CD4-positive, alpha-beta T cell treated with Interleukin-17A for 4 hours (primary cell): Measurements from ENCODE around the gene RPS25.
"Not testable (repeated sequence)": the region's sequence is repeated elsewhere in the genome, so short reads cannot be mapped to it uniquely, and the experiment has no call there.

Experiments used
- DNase-seq: peaks from one replicate; pipeline ENCODE4 v3.0.0-alpha.2; 2020; ENCODE audit warnings: mixed read lengths

Gene RPS25

DNA sequence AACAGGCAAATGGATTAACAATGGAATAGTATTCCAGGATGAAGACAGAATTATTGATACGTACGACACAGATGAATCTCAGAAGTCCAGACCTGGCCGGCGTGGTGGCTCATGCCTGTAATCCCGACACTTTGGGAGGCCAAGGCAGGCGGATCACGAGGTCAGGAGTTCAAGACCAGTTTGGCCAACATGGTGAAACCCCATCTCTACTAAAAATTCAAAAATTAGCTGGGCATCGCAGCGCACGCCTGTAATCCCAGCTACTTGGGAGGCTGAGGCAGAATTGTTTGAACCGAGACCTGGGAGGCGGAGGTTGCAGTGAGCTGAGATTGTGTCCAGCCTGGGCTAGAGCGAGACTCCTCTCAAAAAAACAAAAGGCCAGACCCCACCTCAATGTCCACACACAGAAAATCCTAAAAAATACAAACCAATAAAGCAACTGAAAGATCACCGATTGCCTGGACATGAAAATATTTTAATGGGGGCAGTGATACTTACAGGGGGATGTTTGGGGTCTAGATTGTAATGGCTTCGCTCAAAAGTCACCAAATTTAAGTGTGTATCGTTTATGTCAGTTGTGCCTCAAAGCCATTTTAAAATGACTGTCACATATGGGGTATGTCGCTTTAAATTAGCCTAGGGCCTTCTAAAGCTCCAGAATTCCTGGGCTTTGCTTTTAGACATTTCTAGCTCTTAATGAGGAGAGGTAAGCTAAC, 3.8 kb downstream of the RPS25 start:
- no peak for DNase-seq

DNA sequence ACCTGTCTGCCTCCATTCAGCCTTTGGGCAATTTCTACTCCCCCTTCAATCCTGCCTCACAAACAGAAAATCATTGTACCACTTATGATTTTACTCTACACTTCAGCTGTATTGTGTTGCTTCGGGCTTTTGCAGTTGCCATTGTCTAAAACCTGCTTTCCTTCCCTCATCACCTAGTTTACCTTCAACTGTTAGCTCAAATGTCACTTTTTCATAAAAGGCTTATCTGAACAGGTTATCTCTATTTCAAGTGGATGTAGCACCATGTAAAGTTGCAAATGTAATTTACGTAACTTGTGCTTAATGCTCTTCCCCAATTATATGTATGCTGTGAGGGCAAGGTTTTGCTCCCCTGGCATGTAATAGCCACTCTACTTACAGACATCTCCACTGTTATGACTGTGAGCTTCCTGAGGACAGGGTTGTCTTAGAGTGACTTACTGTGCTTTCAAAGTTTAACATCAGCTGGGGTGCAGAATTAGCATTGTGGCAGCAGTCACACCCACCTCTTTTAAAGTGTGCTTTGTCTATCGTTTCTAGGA, 5.4 kb downstream of the RPS25 start:
- no peak for DNase-seq

DNA sequence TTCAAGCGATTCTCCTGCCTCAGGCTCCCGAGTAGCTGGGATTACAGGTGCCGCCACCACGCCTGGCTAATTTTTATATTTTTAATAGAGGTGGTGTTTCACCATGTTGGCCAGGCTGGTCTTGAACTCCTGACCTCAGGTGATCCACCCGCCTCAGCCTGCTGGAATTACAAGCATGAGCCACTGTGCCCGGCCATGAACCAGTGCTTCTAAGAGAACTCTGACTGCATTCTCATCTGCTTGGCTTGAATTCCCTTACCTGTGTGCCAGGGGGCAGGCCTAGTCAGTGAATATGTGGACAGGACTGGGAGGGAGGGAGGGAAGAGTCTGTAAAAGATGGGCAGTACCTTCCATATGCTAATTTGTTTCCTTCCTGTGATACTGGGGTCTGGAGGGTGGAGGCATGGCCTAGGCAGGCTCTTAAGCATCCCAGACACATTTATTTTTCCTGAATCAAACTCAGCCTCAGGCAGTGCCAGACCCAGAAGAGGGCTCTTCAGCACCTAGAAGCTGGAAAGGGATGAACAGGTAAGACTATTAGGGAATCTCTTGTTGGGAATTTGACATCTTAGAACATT, 6.6 kb downstream of the RPS25 start:
- no peak for DNase-seq

DNA sequence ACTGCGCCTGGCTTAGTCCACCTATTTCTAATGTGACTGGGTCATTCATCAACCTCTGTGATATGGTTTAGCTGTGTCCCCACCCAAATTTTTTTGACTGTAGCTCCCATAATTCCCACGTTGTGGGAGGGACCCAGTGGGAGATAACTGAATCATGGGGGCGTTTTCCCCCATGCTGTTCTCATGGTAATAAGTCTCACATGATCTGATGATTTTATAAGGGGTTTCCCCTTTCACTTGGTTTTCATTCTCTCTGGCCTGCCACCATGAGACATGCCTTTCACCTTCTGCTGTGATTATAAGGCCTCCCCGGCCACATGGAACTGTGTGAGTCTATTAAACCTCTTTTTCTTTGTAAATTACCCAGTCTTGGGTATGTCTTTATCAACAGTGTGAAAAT, 11.5 kb downstream of the RPS25 start:
- DNase-seq, result no peak

DNA sequence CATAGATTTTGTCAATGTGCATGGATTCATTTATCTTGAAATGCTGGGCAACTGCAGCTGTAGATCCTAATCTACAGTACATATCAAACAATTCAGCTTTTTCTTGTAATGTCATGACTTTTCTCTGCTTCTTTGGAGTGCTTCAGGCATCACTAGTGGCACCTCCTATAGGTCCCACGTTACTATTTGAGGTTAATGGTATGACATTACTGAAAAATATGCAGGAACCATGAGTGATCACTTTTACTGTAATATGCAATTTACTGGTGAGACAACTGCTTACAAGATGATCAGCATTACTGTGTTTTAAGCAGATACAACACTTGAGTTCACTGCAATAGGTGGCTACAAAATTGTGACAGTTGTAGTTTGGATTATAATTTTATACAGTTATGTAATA, 17.2 kb downstream of the RPS25 start:
- DNase-seq, result no peak

DNA sequence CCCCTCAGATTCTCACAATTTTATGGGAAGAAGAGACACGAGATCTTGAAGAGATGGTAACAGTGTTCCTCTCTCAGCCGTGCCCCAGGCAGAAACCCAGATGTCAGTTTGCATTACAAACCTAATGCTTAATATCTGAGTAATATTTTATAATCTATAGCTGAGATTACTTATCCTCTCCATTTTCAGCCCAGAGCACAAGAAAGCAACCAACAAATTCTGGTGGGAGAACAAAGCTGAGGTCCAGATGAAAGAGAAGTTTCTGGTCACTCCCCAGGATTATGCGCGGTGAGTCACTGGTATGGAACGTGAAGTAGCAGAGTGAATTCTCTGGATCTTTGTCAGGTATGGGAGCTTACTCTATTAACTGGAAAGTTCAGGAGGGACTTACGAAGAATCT, 19.3 kb downstream of the RPS25 start:
- no peak for DNase-seq

DNA sequence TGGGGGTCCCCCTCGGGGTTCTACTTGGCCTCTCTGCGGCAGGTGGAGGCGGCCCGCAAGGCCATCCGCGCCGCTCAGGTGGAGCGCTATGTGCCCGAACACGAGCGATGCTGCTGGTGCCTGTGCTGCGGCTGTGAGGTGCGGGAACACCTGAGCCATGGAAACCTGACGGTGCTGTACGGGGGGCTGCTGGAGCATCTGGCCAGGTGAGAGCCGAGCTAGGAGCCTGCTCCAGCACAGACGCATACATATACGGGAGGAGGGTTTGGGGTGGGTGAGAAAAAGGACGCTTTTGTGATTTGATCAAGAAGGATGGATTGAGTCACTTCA, 19.8 kb downstream of the RPS25 start:
- no peak for DNase-seq

DNA sequence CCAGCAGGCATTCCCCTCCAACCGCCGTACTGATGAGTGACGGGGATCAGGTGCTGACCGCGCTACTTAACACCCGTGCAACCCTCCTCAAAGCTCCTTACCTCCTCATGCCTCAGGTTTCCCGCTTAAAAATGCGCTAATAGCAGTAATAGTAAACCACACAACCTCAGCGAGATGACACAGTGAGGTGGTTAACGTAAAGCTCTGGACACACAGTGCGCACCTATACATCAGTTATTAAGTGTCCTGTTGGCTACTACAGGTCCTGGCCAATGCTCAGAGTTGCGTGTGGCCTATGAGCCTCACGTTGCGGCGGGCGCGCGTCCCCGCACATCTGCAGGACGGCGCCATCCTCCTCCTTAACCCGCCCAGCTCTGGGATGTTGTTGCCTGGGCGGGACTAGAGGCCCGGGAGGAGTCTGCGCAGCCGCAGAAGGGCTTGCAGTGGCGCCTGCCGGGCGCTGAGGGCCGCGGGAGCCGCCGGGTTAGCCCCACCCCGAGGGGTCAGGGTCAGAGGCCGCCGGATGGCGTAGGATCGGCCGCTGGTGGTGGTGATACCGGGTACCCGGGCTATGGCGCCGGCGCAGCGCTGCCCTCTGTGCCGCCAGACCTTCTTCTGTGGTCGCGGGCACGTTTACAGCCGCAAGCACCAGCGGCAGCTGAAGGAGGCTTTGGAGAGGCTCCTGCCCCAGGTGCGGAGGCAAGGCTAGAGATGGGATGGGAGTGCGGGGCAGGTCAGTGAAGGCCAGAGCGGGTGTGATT, 20.3 kb downstream of the RPS25 start, which contains the start of gene CENATAC:
Gene CENATAC (plus strand): TSS at position 512 of the 761 bp plus-strand sequence. CDS start 60 bp downstream, at position 572.
- peak; percentile 98 for DNase-seq

DNA sequence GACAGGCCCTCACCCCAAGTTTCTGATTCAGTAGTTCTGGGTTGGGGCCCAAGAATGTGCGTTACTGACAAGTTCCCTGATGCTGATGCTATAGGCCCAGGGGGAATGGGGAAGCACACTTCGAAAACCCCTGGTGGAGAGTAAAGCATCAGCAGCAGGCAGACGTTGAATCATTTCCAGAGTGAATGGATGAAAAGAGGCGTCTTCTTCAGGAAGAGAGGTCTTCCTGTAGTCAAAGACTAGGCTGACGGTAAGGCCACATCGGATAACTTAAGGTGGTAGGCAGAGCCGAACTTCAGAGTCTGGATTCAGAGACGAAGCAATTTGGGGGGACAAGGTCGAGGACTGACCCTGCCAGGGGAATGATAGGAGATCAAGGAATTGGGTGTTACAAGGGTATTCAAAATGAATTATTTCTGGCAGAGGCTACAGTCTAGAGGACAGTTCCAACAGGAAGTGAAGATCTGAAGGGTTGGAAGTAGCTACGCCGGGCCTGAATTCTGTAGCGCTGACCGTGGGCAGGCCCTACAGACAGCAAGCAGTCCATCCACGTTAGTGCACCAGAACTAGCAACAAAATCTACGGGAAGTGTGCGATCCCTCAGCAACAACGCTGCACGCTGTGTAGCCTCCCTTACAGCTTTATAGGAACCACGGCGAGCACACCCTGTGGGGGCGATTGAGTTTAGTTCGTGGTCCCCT, 21.1 kb downstream of the RPS25 start:
- DNase-seq, result peak; percentile 32

DNA sequence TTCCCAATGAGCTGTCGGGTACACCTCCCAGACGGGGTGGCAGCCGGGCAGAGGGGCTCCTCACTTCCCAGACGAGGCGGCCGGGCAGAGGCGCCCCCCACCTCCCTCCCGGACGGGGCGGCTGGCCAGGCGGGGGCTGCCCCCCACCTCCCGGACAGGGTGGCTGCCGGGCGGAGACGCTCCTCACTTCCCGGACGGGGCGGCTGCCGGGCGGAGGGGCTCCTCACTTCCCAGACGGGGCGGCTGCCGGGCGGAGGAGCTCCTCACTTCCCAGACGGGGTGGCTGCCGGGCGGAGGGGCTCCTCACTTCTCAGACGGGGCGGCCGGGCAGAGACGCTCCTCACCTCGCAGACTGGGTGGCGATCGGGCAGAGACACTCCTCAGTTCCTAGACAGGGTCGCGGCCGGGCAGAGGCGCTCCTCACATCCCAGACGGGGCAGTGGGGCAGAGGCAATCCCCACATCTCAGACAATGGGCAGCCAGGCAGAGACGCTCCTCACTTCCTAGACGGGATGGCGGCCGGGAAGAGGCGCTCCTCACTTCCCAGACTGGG, 26.6 kb downstream of the RPS25 start:
- DNase-seq, result not testable (repeated sequence)

DNA sequence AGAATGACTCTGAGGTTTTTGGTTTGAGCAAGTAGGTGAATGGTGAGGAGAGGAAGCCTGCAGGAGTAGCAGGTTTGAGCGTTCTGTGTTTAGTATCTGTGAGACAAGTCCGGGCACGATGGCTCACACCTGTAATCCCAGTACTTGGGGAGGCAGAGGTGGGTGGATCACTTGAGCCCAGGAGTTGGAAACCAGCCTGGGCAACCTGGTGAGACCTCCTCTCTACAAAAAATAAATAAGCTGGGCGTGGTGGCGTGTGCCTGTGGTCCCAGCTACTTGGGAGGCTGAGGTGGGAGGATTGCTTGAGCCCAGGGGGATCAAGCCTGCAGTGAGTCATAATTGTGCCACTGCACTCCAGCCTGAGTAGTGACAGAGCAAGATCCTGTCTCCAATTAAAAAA, 29.9 kb downstream of the RPS25 start:
- no peak for DNase-seq

DNA sequence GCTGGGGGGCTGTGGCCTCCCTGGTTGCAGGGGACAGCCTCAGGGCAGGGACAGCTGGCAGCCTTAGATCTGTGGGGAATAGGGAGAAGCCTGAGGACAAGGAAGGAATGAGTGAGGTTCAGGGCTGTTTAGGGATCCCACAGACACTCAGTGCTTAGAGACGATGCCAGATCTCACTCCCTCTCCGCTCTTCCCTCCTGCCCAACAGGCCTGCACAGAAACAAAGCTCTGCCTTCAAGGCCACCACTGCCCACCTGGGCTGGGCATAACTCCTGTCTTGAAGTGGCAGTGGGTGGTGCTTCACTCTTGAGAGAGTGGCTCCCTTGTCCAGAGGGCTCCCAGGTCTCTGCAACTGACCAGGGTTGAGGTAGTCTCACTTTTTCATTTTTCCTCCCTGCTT, 33.3 kb downstream of the RPS25 start:
- no peak for DNase-seq

DNA sequence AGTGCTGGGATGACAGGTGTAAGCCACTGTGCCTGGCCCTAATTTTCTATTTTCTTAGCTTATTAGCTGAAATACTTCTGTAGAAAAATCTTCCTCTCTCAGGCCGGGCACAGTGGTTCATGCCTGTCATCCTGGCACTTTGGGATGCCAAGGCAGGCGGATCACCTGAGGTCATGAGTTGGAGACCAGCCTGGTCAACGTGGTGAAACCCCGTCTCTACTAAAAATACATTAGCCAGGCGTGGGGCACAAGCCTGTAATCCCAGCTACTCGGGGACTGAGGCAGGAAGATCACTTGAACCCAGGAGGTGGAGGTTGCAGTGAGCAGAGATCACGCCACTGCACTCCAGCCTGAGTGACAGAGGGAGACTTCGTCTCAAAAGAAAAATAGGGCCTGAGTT, 33.8 kb downstream of the RPS25 start:
- DNase-seq, result not testable (repeated sequence)

DNA sequence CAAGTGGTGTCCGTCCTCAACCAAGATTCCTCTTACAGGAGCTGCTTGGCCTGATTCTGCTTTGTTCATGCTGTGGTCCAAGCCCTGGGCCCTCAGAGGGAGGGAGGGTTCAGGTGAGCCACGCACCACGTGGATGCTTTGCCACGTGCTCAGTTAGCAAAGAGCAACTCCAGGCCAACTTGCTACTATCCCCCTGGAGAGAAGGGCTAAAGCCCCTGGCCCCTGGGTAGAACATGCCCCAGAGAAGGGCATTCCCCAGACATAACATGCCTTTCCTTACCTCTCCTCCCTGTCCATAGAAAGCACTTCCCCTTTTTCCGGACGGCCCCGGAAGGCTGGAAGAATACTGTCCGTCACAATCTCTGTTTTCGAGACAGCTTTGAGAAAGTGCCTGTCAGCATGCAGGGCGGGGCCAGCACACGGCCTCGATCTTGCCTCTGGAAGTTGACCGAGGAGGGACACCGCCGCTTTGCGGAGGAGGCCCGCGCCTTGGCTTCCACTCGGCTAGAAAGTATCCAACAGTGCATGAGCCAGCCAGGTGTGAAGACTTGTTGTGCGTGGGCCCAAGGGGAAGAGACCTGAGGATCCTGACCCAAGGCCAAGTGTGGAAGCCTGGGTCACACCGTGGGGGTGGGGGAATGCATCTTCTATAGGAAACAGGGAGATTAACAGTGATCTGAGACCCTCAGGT, 37.8 kb downstream of the RPS25 start:
- DNase-seq, result no peak

DNA sequence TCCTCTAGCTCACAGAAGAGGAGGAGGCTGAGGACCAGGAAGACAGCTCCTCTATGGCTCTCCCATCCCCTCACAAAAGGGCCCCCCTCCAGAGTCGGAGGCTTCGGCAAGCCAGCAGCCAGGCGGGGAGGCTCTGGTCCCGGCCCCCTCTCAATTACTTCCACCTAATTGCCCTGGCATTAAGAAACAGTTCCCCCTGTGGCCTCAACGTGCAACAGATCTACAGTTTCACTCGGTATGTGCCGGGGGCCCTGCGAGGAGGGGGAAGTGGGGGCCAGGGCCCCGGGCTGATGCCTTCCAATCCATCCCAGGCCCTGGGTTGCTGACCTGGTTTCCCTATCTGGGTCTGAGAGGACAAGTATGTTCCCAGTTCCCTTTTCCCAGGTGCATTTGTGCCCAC, 38.7 kb downstream of the RPS25 start:
- DNase-seq, result no peak

DNA sequence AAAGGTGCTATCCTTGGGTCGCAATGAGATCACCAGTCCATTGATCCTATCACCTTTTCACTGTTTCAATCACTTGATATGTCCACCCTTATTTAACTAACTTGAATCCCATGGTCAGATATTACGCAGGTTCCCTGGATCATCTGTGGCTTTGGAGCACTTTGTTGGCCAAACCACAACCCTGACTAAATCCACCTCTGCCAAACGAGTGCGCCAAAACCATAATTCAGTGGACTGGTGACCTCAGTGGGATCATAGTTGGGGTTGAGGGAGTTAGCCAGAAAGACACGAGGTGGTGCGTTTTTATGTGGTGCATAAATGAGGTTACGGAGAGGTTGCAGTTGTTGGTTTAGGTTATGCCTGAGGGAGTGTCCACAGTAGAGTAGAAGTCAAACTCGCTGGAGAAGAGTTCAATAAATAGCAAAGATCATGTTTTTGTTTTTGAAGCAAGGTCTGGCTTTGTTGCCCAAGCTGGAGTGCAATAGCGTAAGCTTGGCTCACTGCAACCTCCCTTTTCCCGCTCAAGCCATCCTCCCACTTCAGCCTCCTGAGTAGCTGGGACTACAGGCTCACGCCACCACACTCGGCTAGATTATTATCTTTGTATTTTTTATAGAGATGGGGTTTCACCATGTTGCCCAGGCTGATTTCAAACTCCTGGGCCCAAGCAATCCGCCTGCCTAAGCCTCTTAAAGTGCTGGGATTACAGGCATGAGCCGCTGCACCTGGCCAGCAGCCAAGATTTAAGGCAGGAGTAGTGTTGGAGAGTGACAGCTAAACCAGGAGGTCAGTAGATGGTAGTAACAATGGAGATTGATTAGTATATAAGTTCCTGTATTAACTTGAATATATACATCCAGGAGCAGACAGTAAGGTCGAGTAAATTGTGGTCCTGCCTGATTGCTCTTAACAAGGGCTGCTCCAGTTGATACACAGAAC, 42.1 kb downstream of the RPS25 start:
- no peak for DNase-seq

DNA sequence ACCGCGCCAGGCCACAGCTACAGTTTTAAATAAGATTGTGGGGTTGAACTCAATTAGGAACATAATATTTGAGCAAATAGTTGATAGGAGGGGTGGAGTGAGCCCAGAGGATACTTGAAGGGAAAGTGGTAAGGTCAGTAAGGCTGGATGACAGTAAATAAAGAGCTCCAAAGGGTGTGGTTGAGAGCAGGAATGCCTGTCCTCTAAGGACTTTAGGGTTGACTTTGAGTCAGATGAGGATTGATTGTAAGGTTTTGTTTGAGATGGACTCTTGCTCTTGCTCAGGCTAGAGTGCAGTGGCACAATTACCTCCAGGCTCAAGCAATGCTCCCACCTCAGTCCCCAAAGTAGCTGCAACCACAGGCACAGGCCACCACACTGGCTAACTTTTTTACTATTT, 44.2 kb downstream of the RPS25 start:
- DNase-seq, result no peak

DNA sequence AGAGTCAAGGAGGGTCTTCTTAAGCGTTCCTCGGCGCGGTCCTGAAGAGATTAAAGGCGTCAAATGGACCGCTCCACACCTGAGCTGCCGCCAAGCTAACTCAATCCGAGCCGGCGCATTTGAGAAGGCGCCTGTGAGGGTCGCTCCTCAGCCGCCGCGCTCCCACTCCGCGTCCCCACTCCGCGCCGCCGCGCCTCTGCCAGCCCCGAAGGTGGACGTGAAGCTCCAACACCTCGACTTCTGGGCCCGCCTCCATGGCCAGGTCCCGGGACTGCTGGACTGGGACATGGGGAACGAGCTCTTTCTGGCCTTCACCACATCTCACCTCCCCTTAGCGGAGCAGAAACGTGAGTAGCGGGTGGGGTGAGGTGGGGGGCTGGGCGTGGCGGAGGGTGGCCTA, 46.5 kb downstream of the RPS25 start, which contains the start of gene FOXR1:
Gene FOXR1 (plus strand): TSS at position 116 of the 400 bp plus-strand sequence. CDS start 171 bp downstream, at position 287.
- no peak for DNase-seq

DNA sequence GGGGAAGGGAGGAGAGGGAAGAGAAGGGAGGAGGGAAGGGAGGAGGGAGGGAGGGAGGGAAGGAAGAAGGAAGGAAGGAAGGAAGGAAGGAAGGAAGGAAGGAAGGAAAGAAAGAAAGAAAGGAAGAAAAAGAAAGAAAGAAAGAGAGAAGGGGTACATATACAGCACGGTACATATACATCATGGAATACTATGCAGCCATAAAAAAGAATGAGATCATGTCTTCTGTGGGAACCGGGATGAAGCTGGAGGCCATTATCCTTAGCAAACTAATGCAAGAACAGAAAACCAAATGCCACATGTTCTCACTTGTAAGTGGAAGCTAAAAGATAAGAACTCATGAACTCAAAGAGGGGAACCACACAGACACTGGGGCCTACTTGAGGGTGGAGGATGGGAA, 48.6 kb downstream of the RPS25 start:
- DNase-seq, result not testable (repeated sequence)
